Measurements from ENCODE around the gene SPIB.

Gene SPIB

DNA sequence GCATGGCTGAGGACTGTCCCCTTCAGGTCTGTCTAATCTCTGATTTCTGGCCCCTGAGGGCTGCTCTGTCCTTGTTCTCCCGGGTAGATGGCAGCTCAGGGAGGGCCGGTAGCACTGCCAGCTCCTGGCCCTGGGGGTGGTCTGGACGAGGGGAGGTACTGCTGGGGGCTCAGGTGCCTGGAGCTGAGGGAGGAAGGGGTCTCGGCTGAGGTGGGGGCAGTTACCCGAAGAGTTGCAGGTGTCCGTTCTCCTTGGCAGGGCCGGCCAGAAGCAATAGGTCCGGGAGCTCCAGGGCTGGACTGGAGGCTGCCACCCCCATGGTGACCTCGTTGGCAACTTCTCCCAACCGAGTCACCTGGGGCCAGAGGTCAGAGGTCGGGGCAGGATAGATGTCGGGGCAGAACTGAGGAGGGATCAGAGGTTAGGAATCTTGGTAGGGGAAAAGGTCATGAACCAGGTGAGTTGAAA lies 56.4 kb downstream of the SPIB start:
- Histone ChIP-seq H3K4me1 (ENCODE audit: control insufficient read depth, insufficient read depth, low read length, unreplicated experiment) (peaks cover 6% of the 10 kb centered on the region), H3K4me3 (ENCODE audit: low read depth, low read length) (no peak overlapping the region), H2AFZ (ENCODE audit: low read length, unreplicated experiment) (no peak overlapping the region), H3K27ac (ENCODE audit: low read depth, low read length) (no peak overlapping the region), H3K79me2 (ENCODE audit: control insufficient read depth, insufficient read depth, low read length, unreplicated experiment) (peaks cover 9% of the 10 kb centered on the region), H3K36me3 (ENCODE audit: insufficient read depth, low read length) (no peaks in the 10 kb centered on the region), H3K27me3 (ENCODE audit: insufficient read depth, low read length) (no peaks in the 10 kb centered on the region)

DNA sequence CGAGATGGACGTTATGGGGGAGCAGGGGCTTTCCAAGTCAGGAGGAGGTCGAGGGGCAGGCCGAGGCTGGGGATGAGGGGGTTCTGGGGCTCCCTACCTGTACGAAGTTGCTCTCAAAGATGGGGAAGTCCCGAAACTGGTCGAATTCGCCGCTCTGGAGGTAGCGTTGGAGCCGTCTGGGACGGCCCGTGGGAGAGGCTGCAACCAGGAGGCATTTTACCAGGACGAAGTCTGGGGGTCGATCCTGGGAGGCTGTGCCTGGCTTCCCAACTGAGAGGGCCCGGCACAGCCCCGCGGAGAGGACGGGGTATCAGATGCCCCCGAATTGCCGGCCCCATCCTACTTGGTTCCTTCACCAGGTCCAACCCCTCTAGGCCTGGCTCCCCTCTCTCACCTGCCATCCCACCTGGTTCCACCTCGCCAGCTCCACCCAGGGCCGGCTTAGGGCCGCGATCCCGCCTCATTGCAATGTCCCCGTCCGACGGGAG lies 57.0 kb downstream of the SPIB start:
- peaks cover 9% of the 10 kb centered on the region for H3K79me2 ChIP-seq (ENCODE audit: control insufficient read depth, insufficient read depth, low read length, unreplicated experiment)
- H3K27me3 ChIP-seq (ENCODE audit: insufficient read depth, low read length): no peaks in the 10 kb centered on the region
- H2AFZ ChIP-seq (ENCODE audit: low read length, unreplicated experiment): no peak overlapping the region
- H3K4me1 ChIP-seq (ENCODE audit: control insufficient read depth, insufficient read depth, low read length, unreplicated experiment): peaks cover 6% of the 10 kb centered on the region
- H3K36me3 ChIP-seq (ENCODE audit: insufficient read depth, low read length): no peaks in the 10 kb centered on the region
- H3K27ac ChIP-seq (ENCODE audit: low read depth, low read length): no peak overlapping the region
- no peak overlapping the region for H3K4me3 ChIP-seq (ENCODE audit: low read depth, low read length)

DNA sequence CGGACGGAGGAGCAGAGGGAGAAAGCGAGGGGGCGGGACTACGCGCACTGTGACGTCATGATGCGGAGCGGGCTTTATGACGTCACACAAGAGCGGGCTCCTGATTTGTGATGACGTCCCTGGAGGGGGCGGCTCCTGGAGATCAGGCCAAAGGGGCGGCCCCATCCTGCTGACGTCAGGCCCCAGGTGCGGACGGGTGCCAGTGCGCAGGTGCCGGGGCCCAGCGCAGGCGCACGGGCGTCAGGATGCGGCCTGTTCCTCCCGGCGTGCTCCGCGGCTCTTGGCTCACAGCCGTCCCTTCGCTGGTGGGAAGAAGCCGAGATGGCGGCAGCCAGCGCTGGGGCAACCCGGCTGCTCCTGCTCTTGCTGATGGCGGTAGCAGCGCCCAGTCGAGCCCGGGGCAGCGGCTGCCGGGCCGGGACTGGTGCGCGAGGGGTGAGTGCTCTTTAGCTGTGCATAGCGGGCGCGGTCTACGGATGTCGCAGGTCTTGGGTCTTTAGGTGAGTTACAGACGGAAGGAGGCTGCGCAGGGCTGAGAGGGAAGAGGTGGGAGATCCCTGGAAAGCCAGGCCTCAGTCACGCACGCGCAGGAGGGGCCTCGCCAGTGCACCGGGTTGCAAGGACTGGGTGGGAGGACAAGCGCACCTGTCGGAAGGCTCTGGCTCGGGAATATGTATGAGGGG lies 57.6 kb downstream of the SPIB start, which contains the start of the genes EMC10 and GARIN5A:
Gene EMC10 (plus strand): TSS at position 284 of the 683 bp plus-strand sequence. CDS start 38 bp downstream, at position 322.
Gene GARIN5A (minus strand): TSS at position 625 of the 683 bp plus-strand sequence. CDS start 460 bp downstream, at position 165.
- Histone ChIP-seq H2AFZ (ENCODE audit: low read length, unreplicated experiment) (peak within 1 kb of the TSS; percentile 92), H3K4me1 (ENCODE audit: control insufficient read depth, insufficient read depth, low read length, unreplicated experiment) (peaks cover 6% of the 10 kb centered on the region), H3K27me3 (ENCODE audit: insufficient read depth, low read length) (no peaks in the 10 kb centered on the region), H3K27ac (ENCODE audit: low read depth, low read length) (no peak within 1 kb of the TSS; the same call in 1 of the 2 replicates), H3K36me3 (ENCODE audit: insufficient read depth, low read length) (no peaks in the 10 kb centered on the region), H3K79me2 (ENCODE audit: control insufficient read depth, insufficient read depth, low read length, unreplicated experiment) (peaks cover 9% of the 10 kb centered on the region), H3K4me3 (ENCODE audit: low read depth, low read length) (peak within 1 kb of the TSS; percentile 83)

DNA sequence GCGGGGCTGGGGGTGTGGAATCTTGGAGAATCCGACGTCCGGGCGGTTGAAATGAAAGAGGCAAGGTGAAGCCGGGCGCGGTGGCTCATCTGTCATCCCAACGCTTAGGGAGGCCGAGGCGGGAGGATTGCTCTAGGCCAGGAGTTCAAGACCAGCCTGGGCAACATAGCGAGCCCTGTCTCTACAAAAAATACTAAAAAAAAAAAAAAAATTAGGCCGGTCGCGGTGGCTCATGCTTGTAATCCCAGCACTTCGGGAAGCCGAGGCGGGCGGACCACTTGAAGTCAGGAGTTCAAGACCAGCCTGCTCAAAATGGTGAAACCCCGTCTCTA lies 58.1 kb downstream of the SPIB start:
- no peak overlapping the region for H3K27ac ChIP-seq (ENCODE audit: low read depth, low read length)

DNA sequence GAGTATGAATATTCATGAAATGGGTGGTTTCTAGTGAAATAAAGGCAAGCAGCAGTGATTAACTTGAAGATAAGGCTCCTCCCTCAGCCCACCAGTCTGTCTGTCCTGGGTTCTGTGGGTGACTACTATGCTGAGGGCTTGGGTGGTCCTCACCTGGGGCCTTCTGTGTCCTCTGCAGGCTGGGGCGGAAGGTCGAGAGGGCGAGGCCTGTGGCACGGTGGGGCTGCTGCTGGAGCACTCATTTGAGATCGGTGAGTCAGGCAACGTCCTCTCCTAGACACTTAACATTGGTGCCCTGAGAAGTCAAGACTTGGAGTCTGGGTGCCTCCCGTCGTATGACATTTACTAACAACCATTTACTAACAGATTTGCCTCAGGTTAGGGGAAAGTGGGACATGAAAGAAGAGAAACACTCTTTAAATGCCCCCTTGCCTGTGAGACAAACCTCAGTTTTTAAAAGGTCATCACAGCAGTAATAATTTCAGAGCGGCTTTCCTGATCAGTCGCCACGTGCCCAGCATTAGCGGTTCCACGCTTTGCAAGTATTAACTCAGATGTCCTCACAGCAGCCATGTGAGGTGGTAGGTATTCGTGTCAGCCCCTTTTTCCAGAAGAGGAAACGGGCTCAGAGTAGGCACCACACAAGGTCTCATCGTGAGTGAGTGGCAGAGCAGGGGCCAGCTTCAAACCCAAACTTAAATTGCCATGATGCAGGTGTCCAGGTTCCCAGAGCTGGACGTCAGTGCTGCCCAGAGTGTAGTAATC lies 59.2 kb downstream of the SPIB start:
- no peak overlapping the region for H2AFZ ChIP-seq (ENCODE audit: low read length, unreplicated experiment)
- no peaks in the 10 kb centered on the region for H3K36me3 ChIP-seq (ENCODE audit: insufficient read depth, low read length)
- no peaks in the 10 kb centered on the region for H3K27me3 ChIP-seq (ENCODE audit: insufficient read depth, low read length)
- peaks cover 6% of the 10 kb centered on the region for H3K4me1 ChIP-seq (ENCODE audit: control insufficient read depth, insufficient read depth, low read length, unreplicated experiment)
- peak overlapping the region; percentile 83; the same call in 1 of the 2 replicates for H3K4me3 ChIP-seq (ENCODE audit: low read depth, low read length)
- peaks cover 9% of the 10 kb centered on the region for H3K79me2 ChIP-seq (ENCODE audit: control insufficient read depth, insufficient read depth, low read length, unreplicated experiment)
- no peak overlapping the region for H3K27ac ChIP-seq (ENCODE audit: low read depth, low read length)

More for the DNA sequence above, 58.1 kb downstream of the SPIB start:
- Histone ChIP-seq H3K4me1 (ENCODE audit: control insufficient read depth, insufficient read depth, low read length, unreplicated experiment) (peaks cover 6% of the 10 kb centered on the region), H2AFZ (ENCODE audit: low read length, unreplicated experiment) (peak overlapping the region; percentile 92), H3K4me3 (ENCODE audit: low read depth, low read length) (peak overlapping the region; percentile 83), H3K79me2 (ENCODE audit: control insufficient read depth, insufficient read depth, low read length, unreplicated experiment) (peaks cover 9% of the 10 kb centered on the region), H3K27me3 (ENCODE audit: insufficient read depth, low read length) (no peaks in the 10 kb centered on the region), H3K36me3 (ENCODE audit: insufficient read depth, low read length) (no peaks in the 10 kb centered on the region)

DNA sequence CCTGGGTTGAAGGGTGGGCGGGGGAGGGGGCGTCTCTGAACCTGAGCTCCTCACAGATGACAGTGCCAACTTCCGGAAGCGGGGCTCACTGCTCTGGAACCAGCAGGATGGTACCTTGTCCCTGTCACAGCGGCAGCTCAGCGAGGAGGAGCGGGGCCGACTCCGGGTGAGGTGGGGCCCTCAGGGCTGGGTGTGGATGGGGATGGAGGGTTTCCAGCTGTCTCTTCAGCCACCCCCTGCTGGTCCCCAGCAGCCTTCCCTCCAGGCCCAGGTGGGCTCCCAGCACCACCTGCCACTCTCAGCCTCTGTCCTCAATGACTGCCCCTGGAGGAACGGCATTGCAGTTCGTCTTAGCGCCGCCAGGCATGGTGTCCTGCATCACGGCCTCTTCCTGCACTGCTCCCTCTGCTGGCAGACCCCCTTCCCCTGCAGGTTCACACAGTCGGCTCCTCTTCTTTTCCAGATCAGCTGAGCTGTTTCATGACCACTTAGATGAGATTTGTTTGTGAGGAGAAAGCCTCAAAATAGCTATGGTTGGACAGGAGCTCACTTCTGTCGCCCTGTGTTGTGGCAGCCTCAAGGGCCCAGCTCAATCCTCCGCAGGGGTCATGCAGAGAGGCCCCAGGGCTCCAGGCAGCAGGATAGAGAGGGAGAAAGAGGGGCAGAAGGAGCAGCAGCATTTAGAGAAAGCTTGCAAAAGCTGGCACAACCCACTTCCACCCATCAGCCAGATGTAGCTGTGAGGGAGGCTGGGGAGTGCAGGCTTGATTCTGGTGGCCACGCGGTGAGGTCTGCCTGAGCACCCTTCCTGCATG lies 60.4 kb downstream of the SPIB start:
- no peak overlapping the region for H3K27ac ChIP-seq (ENCODE audit: low read depth, low read length)
- peaks cover 6% of the 10 kb centered on the region for H3K4me1 ChIP-seq (ENCODE audit: control insufficient read depth, insufficient read depth, low read length, unreplicated experiment)

DNA sequence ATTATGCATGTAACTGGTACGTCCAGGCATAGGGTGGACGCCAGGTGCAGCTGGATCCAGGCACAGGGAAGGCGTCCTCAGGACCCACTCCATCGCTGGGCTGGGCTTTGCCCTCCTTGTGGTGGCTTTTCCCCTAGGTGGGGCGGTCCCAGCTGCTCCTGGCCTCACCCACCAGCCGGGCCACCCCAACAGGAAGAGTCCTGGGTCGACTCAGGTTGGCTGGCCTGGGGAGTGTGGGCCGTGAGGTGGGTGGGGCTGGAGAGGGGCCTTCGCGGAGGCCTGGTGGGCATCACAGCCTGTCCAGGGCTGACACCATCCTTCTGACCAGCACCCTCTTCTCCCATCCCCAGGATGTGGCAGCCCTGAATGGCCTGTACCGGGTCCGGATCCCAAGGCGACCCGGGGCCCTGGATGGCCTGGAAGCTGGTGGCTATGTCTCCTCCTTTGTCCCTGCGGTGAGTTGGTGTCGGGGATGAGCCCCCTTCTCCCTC lies 61.1 kb downstream of the SPIB start:
- H3K4me1 ChIP-seq (ENCODE audit: control insufficient read depth, insufficient read depth, low read length, unreplicated experiment): peaks cover 6% of the 10 kb centered on the region
- H3K4me3 ChIP-seq (ENCODE audit: low read depth, low read length): no peak overlapping the region
- H3K27me3 ChIP-seq (ENCODE audit: insufficient read depth, low read length): no peaks in the 10 kb centered on the region
- H3K36me3 ChIP-seq (ENCODE audit: insufficient read depth, low read length): no peaks in the 10 kb centered on the region
- no peak overlapping the region for H2AFZ ChIP-seq (ENCODE audit: low read length, unreplicated experiment)
- no peak overlapping the region for H3K27ac ChIP-seq (ENCODE audit: low read depth, low read length)
- peaks cover 9% of the 10 kb centered on the region for H3K79me2 ChIP-seq (ENCODE audit: control insufficient read depth, insufficient read depth, low read length, unreplicated experiment)

More for the DNA sequence above, 60.4 kb downstream of the SPIB start:
- Histone ChIP-seq H3K4me3 (ENCODE audit: low read depth, low read length) (no peak overlapping the region), H3K27me3 (ENCODE audit: insufficient read depth, low read length) (no peaks in the 10 kb centered on the region), H2AFZ (ENCODE audit: low read length, unreplicated experiment) (no peak overlapping the region), H3K79me2 (ENCODE audit: control insufficient read depth, insufficient read depth, low read length, unreplicated experiment) (peaks cover 9% of the 10 kb centered on the region), H3K36me3 (ENCODE audit: insufficient read depth, low read length) (no peaks in the 10 kb centered on the region)

DNA sequence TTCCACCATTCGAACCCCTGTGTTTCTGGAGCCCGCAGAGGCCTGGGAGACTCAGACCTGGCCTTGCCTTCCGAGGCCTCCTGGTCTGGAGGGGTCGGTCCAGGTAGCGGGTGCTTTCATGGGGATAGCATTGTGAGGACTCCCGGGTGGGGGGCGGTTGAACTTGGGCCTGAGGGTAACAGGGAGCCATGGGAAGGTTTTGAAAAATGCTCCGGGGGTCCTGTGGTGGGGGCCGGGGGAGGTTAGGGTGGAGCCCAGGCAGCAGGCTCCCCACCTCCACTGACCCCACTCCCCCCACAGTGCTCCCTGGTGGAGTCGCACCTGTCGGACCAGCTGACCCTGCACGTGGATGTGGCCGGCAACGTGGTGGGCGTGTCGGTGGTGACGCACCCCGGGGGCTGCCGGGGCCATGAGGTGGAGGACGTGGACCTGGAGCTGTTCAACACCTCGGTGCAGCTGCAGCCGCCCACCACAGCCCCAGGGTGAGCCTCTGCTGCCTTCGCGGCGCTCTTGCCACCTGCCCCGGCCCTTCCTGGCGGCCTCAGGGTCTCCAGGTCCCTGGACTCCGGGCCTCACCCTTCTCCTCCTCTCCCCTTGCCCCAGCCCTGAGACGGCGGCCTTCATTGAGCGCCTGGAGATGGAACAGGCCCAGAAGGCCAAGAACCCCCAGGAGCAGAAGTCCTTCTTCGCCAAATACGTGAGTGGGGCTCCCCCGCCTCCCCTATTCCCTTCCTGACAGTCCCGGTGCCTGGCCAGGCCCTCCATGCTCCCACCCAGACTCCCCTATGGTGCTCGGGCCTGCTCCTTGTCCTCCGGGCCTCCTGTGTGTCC lies 61.8 kb downstream of the SPIB start:
- H3K36me3 ChIP-seq (ENCODE audit: insufficient read depth, low read length): no peaks in the 10 kb centered on the region
- peaks cover 9% of the 10 kb centered on the region for H3K79me2 ChIP-seq (ENCODE audit: control insufficient read depth, insufficient read depth, low read length, unreplicated experiment)
- H3K4me3 ChIP-seq (ENCODE audit: low read depth, low read length): no peak overlapping the region
- no peak overlapping the region for H3K27ac ChIP-seq (ENCODE audit: low read depth, low read length)
- H2AFZ ChIP-seq (ENCODE audit: low read length, unreplicated experiment): no peak overlapping the region
- peaks cover 6% of the 10 kb centered on the region for H3K4me1 ChIP-seq (ENCODE audit: control insufficient read depth, insufficient read depth, low read length, unreplicated experiment)
- H3K27me3 ChIP-seq (ENCODE audit: insufficient read depth, low read length): no peaks in the 10 kb centered on the region
